Osteoblast (primary cell): ENCODE measurements around the gene ZNF624. TPM values are rescaled to one million over a fixed set of nuclear protein-coding genes. Genes with fewer than 3 reads are reported as not detected.

Experiments used
- DNase-seq: peaks from one replicate; pipeline ENCODE4 v3.0.0; 2011; ENCODE audit warnings: low spot score, mixed read lengths; ENCODE audit not compliant: insufficient read length; ENCODE audit errors: missing footprints
- H2AFZ ChIP-seq: 2 replicates; pipeline ENCODE4 v1.6.0; 2011; ENCODE audit warnings: mild to moderate bottlenecking, low read length
- H3K27ac ChIP-seq: 2 replicates; pipeline ENCODE4 v1.5.1; 2011; ENCODE audit warnings: mild to moderate bottlenecking, low read depth, low read length, moderate library complexity
- H3K27me3 ChIP-seq: 2 replicates; pipeline ENCODE4 v1.6.0; 2012; ENCODE audit warnings: mild to moderate bottlenecking, control low read depth, inconsistent platforms, low read length, moderate library complexity; ENCODE audit not compliant: insufficient read depth
- H3K36me3 ChIP-seq: 2 replicates; pipeline ENCODE4 v1.5.1; 2011; ENCODE audit warnings: mild to moderate bottlenecking, low read length, control low read depth, moderate library complexity; ENCODE audit not compliant: insufficient read depth
- H3K4me1 ChIP-seq: 2 replicates; pipeline ENCODE4 v1.5.1; 2011; ENCODE audit warnings: mild to moderate bottlenecking, low read length, control low read depth, moderate library complexity; ENCODE audit not compliant: insufficient read depth
- H3K4me2 ChIP-seq: 2 replicates; pipeline ENCODE4 v1.6.0; 2011; ENCODE audit warnings: mild to moderate bottlenecking, low read length; ENCODE audit not compliant: insufficient read depth
- H3K4me3 ChIP-seq: fragments of 200-600 bp; sonication (generic); 3 replicates; pipeline ENCODE4 v1.5.1; 2012; ENCODE audit warnings: mild to moderate bottlenecking, low read length, inconsistent platforms; ENCODE audit not compliant: insufficient read depth
- H3K79me2 ChIP-seq: 2 replicates; pipeline ENCODE4 v1.6.0; 2012; ENCODE audit warnings: mild to moderate bottlenecking, low read length, control low read depth, inconsistent platforms; ENCODE audit not compliant: insufficient read depth
- H3K9me3 ChIP-seq: 2 replicates; pipeline ENCODE4 v1.5.1; 2011; ENCODE audit warnings: low read depth, low read length, control low read depth
- H4K20me1 ChIP-seq: 2 replicates; pipeline ENCODE4 v1.6.0; 2012; ENCODE audit warnings: mild to moderate bottlenecking, low read length, control low read depth; ENCODE audit not compliant: insufficient read depth
- total RNA-seq: library from RNA; depleted of rRNA; stranded (reverse); fragments of >200 nt; gene quantifications from 2 replicates; pipeline ENCODE4 v1.2.3, GENCODE V29; 2012
- TF ChIP-seq, protein P1 (sequence below): IDR thresholded peaks from 2 replicates; pipeline ENCODE4 v1.5.1; 2011; ENCODE audit warnings: mild to moderate bottlenecking, low read depth, low read length, moderate library complexity; ENCODE audit errors: extremely low read depth

Gene ZNF624
- total RNA-seq, 1 donor, result 7.6 TPM

DNA sequence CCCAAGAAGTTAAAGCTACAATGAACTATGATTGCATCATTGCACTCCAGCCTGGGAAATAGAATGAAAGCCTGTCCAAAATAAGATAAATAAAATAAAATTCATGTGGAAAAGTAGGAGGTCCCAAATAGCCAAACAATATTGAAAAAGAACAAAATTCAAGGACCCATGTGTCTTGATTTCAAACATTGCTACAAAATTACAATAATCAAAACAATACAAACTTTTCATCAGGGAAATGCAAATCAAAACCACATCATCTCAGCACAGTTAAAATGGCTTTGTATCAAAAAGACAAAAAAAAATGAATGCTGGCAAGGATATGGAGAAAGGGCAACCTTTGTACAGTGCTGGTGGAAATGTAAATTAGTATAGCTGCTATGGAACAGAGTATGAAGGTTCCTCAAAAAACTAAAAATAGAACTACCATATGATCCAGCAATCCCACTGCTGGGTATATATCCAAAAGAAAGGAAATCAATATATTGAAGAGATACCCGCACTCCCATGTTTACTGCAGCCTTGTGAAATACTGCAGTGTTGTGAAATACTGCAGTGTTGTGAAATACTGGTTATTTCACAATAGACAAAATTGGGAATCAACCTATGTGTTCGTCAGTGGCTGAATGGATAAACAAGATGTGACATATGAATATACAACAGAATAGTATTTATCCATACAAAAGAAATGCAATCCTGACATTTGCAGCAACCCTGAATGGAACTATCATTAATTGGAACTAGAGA lies 60.1 kb downstream of the ZNF624 start:
- Histone ChIP-seq H3K4me1 (peaks cover 6% of the 10 kb centered on the region), H3K27ac (no peak overlapping the region), H2AFZ (no peak overlapping the region), H3K36me3 (no peaks in the 10 kb centered on the region), H3K9me3 (no peaks in the 10 kb centered on the region), H3K79me2 (no peaks in the 10 kb centered on the region), H3K27me3 (peaks cover 13% of the 10 kb centered on the region), H4K20me1 (no peaks in the 10 kb centered on the region), H3K4me2 (no peak overlapping the region), H3K4me3 (no peak overlapping the region)
- no peak for DNase-seq
- TF ChIP-seq, protein P1, sequence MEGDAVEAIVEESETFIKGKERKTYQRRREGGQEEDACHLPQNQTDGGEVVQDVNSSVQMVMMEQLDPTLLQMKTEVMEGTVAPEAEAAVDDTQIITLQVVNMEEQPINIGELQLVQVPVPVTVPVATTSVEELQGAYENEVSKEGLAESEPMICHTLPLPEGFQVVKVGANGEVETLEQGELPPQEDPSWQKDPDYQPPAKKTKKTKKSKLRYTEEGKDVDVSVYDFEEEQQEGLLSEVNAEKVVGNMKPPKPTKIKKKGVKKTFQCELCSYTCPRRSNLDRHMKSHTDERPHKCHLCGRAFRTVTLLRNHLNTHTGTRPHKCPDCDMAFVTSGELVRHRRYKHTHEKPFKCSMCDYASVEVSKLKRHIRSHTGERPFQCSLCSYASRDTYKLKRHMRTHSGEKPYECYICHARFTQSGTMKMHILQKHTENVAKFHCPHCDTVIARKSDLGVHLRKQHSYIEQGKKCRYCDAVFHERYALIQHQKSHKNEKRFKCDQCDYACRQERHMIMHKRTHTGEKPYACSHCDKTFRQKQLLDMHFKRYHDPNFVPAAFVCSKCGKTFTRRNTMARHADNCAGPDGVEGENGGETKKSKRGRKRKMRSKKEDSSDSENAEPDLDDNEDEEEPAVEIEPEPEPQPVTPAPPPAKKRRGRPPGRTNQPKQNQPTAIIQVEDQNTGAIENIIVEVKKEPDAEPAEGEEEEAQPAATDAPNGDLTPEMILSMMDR, result no peak

DNA sequence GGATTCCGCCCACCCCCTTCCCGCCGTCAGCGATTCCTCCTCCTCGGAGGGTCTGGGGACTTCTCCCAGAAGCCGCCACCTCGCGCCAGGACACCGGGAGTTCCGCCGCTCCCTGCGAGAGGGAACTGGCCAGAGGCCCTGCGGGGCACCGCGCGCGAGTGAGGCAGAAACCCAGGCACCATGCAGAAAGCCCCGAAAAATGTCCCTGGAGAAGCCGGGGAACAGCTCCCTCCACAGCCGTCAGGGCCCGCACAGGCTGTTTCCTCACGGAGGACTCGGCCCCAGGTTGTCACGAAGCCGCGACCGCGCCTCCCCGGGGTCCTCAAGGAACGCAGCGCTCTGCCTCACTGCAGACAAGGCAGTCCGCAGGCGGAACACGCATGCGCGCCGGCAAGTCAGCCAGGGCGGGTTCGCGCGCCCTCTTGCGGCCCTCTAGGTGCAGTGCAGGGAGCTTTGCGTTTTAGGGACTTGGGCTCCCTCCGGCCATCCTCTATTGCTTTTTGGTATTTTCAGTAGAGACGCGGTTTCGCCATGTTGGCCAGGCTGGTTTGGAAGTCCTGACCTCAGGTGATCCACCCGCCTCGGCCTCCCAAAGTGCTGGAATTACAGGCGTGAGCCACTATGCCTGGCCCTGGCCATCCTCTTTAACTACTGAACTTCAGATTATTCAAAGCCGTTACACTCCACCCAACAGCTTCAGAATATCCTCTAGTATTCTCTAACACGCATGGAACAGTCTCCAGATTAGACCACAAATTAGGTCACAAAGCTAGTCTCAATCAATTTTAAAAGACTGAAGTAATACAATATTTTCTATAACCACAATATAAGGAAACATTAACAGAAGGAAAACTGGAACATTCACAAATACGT lies 64.3 kb downstream of the ZNF624 start:
- peak; percentile 98 for DNase-seq
- H3K79me2 ChIP-seq, result no peaks in the 10 kb centered on the region
- peak overlapping the region; percentile 98 for H3K4me2 ChIP-seq
- peak overlapping the region; percentile 82 for H3K4me3 ChIP-seq
- peaks cover 34% of the 10 kb centered on the region for H3K27me3 ChIP-seq
- TF ChIP-seq, protein P1, result peak; percentile 94
- H3K36me3 ChIP-seq, result no peaks in the 10 kb centered on the region
- peaks cover 11% of the 10 kb centered on the region for H3K4me1 ChIP-seq
- H4K20me1 ChIP-seq, result no peaks in the 10 kb centered on the region
- peak overlapping the region; percentile 97 for H2AFZ ChIP-seq
- no peaks in the 10 kb centered on the region for H3K9me3 ChIP-seq
- no peak overlapping the region for H3K27ac ChIP-seq

DNA sequence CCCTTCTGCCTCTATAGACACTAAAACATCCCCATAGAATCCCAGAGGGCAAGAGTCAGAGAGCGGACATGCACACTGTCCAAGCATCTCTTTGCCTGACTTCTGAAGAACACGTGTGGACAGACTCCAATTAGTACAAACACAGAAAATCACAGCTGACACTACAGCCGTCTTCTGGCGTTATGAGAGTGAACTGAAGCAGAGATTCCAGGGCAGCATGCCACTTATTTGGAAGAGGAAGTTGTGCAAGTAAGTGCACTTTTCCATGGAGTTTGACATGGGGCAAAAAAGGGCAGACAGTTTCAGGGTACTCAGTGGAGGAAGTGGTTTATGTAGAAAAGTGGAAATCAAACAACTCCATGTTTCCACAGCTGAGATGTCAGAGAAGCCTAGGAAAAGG lies 67.9 kb downstream of the ZNF624 start:
- Histone ChIP-seq H3K4me2 (no peak overlapping the region), H3K79me2 (no peaks in the 10 kb centered on the region), H3K27ac (no peak overlapping the region), H3K27me3 (peaks cover 35% of the 10 kb centered on the region), H3K4me3 (no peak overlapping the region), H4K20me1 (no peaks in the 10 kb centered on the region), H2AFZ (peak overlapping the region; percentile 36), H3K4me1 (peaks cover 11% of the 10 kb centered on the region), H3K36me3 (no peaks in the 10 kb centered on the region), H3K9me3 (no peaks in the 10 kb centered on the region)
- TF ChIP-seq, protein P1, result no peak
- no peak for DNase-seq
